SHP77 (cell line): ENCODE results near the gene MAX.

Source experiments
- DNase-seq, 2 experiments: peaks; one replicate each; lab custom pipeline; 2025; lab: John Stamatoyannopoulos, UW

MAX gene

GRCh38 chr14:65102441-65103149 lies at the start of gene MAX:
Gene MAX, minus strand, starts transcription at chr14:65102517. Its CDS starts 178 bp downstream, at chr14:65102339.
- peak; percentile 96 to 99 for DNase-seq

GRCh38 chr14:65151609-65151956 lies 49.3 kb upstream of the MAX start:
- DNase-seq = no peak

- DNase-seq = no peak
Measured at GRCh38 chr14:65150898-65151608, 48.7 kb upstream of the MAX start.

- no peak for DNase-seq
Measured at GRCh38 chr14:65149116-65149515, 46.8 kb upstream of the MAX start.

GRCh38 chr14:65144170-65144569 lies 41.9 kb upstream of the MAX start:
- no peak for DNase-seq

- DNase-seq = no peak
Measured at GRCh38 chr14:65142914-65143625, 40.8 kb upstream of the MAX start.

GRCh38 chr14:65142429-65142828 lies 40.1 kb upstream of the MAX start:
- no peak for DNase-seq

GRCh38 chr14:65141523-65141922 lies 39.2 kb upstream of the MAX start:
- DNase-seq = no peak

- no peak for DNase-seq
Measured at GRCh38 chr14:65137648-65138307, 35.5 kb upstream of the MAX start.

- no peak for DNase-seq
Measured at GRCh38 chr14:65134651-65135579, 32.6 kb upstream of the MAX start.

- no peak for DNase-seq
Measured at GRCh38 chr14:65132855-65133254, 30.5 kb upstream of the MAX start.

- DNase-seq = no peak
Measured at GRCh38 chr14:65131301-65131701, 29.0 kb upstream of the MAX start.

- DNase-seq = no peak
Measured at GRCh38 chr14:65128096-65128495, 25.8 kb upstream of the MAX start.

GRCh38 chr14:65117769-65118745 lies 15.7 kb upstream of the MAX start:
- DNase-seq = no peak

- no peak for DNase-seq
Measured at GRCh38 chr14:65115615-65116014, 13.3 kb upstream of the MAX start.

- no peak for DNase-seq
Measured at GRCh38 chr14:65110525-65110924, 8.2 kb upstream of the MAX start.

GRCh38 chr14:65109357-65109756 lies 7.0 kb upstream of the MAX start:
- no peak for DNase-seq

GRCh38 chr14:65107200-65107599 lies 4.9 kb upstream of the MAX start:
- no peak for DNase-seq

- DNase-seq = no peak
Measured at GRCh38 chr14:65106736-65107135, 4.4 kb upstream of the MAX start.

GRCh38 chr14:65106316-65106715 lies 4.0 kb upstream of the MAX start:
- no peak for DNase-seq
